GM03348 (cell line): ENCODE results near the gene LAMB1.

Source experiments
- DNase-seq: peaks from one replicate; pipeline ENCODE4 v3.0.0; 2012; ENCODE audit warnings: low spot score

LAMB1 gene

GRCh38 chr7:107998660-107999480 lies 4.1 kb downstream of the LAMB1 start:
- no peak for DNase-seq

GRCh38 chr7:107998150-107998549 lies 4.8 kb downstream of the LAMB1 start:
- peak; percentile 9 for DNase-seq

DNA sequence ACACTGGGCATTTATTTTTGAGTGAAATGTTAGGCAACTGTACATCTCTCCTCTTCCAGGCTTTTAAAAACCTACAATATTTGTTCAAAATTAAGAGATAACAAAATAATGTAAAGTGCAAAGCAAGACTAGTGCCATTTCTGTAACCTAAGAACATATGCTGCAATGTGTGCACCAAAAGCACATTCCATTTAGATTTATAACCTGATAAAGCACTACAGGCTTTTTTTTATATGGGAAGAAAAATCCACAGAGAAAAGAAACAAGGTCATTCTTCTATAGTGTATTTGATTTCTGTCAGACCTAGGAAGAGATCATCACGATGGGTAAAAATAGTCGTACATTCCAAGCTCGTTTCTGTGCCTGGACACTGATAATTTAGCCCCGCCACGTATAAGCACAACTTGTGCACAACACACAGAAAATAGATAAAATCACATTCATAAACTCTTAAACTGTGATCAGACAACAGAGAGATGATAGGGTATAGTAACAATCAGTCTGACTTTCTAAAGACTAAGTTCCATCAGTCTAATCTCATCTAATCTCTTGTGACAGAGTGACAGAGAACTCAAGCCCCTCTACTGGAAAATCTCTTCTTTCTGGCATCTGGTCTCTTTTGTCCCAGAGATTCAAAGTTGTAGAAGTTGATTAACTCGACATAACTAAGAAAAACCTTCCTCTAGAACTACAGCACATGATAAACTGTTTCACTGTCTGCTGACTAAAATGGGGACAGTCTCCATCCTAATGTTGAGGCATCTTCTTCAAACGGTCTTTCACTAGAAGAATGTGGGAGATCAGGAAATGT lies 6.7 kb downstream of the LAMB1 start:
- DNase-seq: peak; percentile 32

DNA sequence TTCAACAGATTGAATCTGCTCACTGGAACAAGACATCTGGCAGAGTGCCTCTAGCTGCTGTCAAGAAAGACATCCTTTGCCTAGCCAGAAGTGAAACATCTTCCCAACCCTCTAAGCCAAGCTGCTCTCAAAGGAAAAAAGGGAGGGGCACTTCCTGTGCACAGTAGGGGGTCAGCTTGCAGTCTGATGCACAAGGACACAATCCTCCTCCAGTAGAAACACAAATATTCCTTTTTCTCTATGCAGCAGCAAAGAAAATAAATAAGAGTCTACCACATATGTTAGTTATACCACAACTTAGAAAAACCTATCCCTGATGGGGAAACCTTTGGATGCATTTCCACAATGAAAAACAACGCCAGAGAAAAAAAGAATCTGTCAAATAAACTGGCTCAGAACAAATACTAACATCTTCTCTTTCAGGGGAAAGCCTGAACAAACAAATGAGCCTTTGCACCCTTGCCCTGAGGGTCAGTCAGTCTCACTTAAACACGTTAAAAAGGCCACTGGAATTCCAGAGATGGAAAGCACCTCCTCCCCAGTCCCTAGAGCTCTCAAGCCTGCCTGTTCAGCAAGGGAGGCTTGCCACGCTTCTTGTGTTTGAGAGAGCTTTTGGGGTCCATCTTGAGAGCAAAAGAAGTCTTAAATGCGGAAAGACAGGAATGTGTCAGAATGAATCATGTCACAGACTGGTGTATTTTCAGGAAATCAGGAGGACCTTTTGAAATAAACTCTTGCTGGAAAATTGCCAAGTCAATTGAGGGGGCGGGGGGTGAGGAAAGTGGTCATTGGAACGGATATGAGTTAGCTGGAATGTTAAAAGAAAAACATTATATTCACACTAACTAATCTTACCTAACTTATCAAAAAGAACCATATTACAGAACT lies 7.5 kb downstream of the LAMB1 start:
- peak; percentile 50 for DNase-seq

DNA sequence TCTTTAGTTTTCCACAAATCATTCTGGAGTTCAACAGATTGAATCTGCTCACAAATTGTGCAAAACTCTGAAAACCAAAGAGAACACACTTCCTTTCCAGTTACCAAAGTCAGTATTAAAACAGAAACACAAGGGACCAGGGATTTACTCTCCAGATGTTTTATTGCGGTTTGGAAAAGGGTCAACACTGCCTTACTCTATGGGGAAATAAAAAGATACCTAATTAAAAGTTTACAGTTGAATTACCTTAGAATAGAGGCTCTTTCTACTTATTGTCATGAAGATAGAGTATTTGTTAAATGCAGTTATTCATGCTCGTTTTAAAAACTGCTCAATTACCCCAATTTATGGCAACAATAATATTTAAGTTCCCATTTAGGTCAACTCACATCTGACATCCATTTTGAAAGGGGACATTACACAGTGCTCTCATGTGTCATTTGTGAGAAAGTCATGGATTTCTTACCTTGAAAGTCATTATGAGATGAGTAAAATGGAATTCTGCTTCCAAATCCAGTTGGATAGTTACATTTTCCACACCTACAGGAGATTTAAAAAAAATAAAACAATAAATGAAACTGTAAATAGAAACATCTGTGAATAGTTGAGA lies 8.4 kb downstream of the LAMB1 start:
- DNase-seq: no peak

- no peak for DNase-seq
Observed at GRCh38 chr7:107993891-107994291, 9.1 kb downstream of the LAMB1 start.

- peak; percentile 29 for DNase-seq
Observed at GRCh38 chr7:107989618-107990373, 13.2 kb downstream of the LAMB1 start.

DNA sequence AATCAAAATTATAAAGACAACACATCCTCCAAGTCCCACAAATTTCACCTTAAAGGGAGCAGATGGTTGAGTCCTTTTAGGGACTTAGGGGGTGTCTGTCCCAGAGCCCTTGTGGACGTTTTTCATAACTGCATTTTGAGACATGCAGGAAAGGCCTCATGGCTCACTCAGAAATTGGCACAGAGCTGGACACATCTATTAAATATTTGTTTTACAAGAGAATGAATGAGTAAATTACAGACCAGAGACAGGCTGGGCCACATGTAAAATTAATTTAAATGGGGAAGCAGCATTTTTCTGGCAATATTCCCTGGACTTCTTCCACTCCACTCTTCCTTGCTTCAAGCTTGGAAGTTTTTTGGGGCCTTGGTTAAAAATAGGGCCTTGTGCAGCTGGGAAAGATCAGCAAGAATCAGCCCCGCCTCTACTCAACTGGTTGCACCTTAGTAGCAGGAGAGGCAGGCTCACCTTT lies 20.0 kb downstream of the LAMB1 start:
- DNase-seq: no peak

DNA sequence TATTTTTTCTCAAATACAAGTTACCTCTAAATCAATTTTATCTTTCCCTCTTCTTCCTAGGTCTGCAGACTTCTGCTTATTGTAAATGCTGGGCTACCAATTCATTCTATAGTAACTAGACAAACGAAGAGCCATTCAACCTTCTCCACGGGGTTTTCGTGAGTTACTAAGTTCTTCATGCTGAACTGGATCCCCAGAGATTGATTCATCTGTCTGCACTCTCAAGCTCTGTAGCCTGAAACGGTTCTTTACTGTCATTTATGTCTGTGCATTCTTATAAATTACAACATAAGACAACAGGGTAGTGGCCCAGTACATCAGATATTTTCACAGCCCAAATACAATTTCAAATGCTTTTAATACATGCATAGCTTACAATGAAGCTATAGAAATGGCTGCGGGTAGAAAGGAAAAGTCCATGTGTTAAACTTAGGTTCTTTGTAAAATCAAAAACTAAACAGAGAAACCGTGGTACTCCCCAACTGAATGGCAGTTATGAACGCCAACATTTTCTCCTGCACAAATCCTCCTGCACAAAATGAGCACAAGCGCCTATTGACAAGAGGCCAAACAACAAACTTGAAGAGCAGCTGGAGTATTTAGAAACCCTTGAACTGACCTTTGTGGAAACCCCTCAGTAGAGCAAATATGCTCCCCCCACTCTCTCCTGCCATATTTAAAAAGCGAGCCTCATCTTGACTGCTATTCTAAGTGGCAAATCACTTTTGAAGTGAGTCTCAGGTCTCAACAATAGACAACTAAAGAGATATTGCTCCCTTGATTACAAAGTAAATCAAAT lies 20.7 kb downstream of the LAMB1 start:
- DNase-seq: no peak

DNA sequence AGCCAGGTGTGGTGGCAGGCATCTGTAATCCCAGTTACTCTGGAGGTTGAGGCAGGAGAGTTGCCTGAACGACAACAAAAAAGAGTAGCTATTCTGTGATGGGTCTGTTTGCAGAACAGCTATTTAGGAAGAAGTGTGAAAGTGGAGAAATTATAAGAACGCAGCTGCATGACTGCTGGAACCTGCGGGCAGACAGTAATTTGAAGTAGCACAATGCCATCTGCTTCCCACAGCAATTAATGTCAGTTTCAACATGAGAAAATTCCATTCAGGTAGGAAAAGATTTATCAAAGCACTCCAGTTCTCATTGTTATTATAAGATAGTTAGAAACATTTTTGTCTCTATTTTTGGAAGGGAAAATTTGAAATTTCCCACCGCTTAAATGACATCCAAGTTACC lies 21.5 kb downstream of the LAMB1 start:
- DNase-seq: no peak

DNA sequence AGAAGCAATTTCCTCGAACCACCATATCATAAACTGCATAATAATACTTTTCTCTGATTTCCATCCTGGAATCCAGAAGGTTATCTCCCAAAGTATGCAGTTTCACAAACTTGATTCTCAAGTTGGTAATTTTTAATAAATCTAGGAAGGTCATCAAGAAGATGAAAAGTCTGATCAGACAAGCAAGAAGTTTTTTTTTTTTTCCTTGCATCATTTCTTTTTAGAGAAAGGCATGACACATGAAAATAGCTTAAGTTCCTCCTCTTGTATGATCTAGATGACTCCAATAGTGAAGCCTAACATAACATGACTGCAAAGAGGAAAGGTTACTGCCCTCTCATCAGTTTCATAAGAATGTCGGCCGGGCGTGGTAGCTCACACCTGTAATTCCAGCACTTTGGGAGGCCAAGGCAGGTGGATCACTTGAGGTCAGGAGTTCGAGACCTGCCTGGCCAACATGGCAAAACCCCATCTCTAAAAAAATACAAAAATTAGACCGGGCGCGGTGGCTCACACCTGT lies 22.2 kb downstream of the LAMB1 start:
- no peak for DNase-seq

DNA sequence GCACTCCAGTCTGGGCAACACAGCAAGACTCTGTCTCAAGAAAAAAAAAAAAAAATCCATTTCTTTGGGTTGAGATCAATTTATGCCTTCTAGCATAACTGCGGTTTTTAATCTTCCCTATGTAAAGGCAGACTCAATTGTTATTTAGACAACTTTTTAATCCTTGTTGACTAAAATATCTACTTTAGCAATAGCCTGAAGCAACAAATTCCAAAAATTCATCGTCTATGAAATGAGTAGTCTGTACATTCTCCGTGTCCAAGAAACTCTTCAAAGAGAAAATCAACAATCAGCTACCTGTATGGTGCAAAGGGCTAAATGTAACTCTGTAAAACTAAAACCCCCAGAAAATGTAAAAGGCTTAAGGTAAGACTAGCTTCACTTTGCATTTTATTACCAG lies 22.8 kb downstream of the LAMB1 start:
- no peak for DNase-seq

GRCh38 chr7:107978815-107979408 lies 24.0 kb downstream of the LAMB1 start:
- DNase-seq: no peak

DNA sequence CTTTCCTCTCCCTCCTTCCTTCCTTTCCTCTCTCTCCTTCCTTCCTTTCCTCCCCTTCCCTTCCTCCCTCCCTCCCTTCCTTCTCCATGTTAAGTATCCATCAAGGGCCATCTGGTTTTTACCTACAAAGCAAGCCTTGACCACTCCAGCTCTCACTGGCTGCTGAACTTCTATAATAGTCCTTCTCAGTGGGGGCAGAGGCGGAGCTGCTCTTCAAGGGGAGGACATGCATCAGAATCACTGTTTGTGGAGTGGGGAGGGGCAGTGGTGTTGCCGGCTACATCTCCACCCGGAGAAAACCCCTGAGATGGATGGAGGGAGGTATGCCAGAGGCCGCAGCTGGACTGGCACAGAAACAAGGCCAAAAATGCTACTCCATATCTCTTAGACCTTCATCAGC lies 25.9 kb downstream of the LAMB1 start:
- DNase-seq: no peak

DNA sequence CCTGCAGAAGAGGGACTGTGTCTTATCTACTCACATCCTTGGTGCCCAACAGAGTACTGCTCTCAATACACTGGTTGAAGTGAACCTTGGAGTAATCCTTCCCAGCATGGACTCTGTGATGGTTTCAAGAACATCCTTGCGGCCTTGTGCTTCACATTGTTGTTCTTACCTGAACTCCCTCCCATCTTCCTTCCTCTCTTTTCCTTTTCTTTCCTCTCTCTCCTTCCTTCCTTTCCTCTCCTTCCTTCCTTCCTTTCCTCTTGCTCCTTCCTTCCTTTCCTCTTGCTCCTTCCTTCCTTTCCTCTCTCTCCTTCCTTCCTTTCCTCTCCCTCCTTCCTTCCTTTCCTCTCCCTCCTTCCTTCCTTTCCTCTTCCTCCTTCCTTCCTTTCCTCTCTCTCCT lies 26.3 kb downstream of the LAMB1 start:
- DNase-seq: no peak

- DNase-seq: no peak
Observed at GRCh38 chr7:107975394-107976013, 27.5 kb downstream of the LAMB1 start.

GRCh38 chr7:107973861-107974260 lies 29.1 kb downstream of the LAMB1 start:
- DNase-seq: no peak

DNA sequence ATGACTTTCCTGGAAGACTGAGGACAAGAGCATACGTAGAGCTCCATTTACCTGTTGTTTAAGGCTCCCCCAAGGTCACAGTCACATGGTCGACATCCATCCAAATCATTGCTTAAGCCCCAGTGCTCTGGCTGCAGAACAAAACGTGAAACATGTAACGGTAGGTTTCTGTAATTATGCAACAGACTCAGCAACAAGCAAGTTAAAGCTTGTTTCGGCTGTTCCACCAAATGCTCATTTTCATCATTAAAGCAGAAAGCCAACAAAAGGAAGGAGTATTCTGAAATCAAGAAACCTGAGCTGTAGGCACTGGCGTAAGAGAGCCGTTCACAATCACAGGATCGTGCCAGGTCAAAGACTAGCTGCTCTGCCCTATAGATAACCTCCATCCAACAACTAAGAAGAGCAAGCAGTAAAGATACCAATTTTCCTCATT lies 30.0 kb downstream of the LAMB1 start:
- no peak for DNase-seq

- peak; percentile 77 for DNase-seq
Observed at GRCh38 chr7:107972075-107972482, 30.9 kb downstream of the LAMB1 start.
